Natural killer cell (primary cell): ENCODE results near the gene VIPR2. TPM values are rescaled to one million over a fixed set of nuclear protein-coding genes. Genes with fewer than 3 reads are reported as not detected.

ENCODE experiments used
- ATAC-seq, 3 donors: fragments of 150-1000 bp in 2 of 3; fragments of 200-7000 bp in 1 of 3; cut with Tn5 transposase; 1 replicate in 1 of 3; 2 replicates in 2 of 3; pipeline ENCODE4 v1.10.0; 2021; ENCODE audit warnings: mild to moderate bottlenecking in 2 of 3, moderate library complexity in 2 of 3
- DNase-seq, 2 donors: peaks; one replicate each; pipeline versions ENCODE4 v3.0.0 to v3.0.0-alpha.2; 2013 to 2021; ENCODE audit warnings: mixed read lengths in 1 of 2
- H3K27ac ChIP-seq: one replicate; pipeline ENCODE4 v1.5.1; 2013; ENCODE audit warnings: mild to moderate bottlenecking, low read length
- H3K27me3 ChIP-seq: one replicate; pipeline ENCODE4 v1.6.1; 2013; ENCODE audit warnings: low read length; ENCODE audit not compliant: control insufficient read depth, insufficient read depth
- H3K36me3 ChIP-seq: one replicate; pipeline ENCODE4 v1.6.1; 2013; ENCODE audit warnings: low read length; ENCODE audit not compliant: control insufficient read depth, insufficient read depth
- H3K4me1 ChIP-seq: one replicate; pipeline ENCODE4 v1.6.1; 2013; ENCODE audit warnings: low read length; ENCODE audit not compliant: control insufficient read depth, insufficient read depth
- H3K4me3 ChIP-seq: one replicate; pipeline ENCODE4 v1.5.1; 2013; ENCODE audit warnings: low read length
- H3K9me3 ChIP-seq: one replicate; pipeline ENCODE4 v1.6.1; 2013; ENCODE audit warnings: low read length; ENCODE audit not compliant: control insufficient read depth, insufficient read depth
- H3K27ac Mint-ChIP-seq, 2 donors: one replicate each; pipeline ENCODE4 v1.8.0; 2022; ENCODE audit warnings: mild to moderate bottlenecking in 2 of 2, mixed read lengths in 2 of 2, moderate library complexity in 1 of 2
- H3K27me3 Mint-ChIP-seq, 2 donors: one replicate each; pipeline ENCODE4 v1.8.0; 2022; ENCODE audit warnings: low read depth in 2 of 2, mixed read lengths in 2 of 2
- H3K36me3 Mint-ChIP-seq: one replicate; pipeline ENCODE4 v1.8.0; 2022; ENCODE audit warnings: mixed read lengths
- H3K4me1 Mint-ChIP-seq, 2 donors: one replicate each; pipeline ENCODE4 v1.8.0; 2022; ENCODE audit warnings: mixed read lengths in 2 of 2
- H3K4me3 Mint-ChIP-seq: one replicate; pipeline ENCODE4 v1.8.0; 2022; ENCODE audit warnings: mild to moderate bottlenecking, moderate library complexity, mixed read lengths
- H3K9me3 Mint-ChIP-seq, 2 donors: one replicate each; pipeline ENCODE4 v1.8.0; 2022; ENCODE audit warnings: mixed read lengths in 2 of 2
- WGBS: methylation state at CpG from one replicate; pipeline ENCODE4 v1.1.7; 2013; ENCODE audit warnings: missing lambda C conversion rate; ENCODE audit not compliant: insufficient coverage; 5-methylcytosine and 5-hydroxymethylcytosine counted together
- intact Hi-C: fragments of 100-400 bp; cut with micrococcal nuclease; formaldehyde crosslinking; loops from one replicate; pipeline ENCODE4 v1.14.2; 2022
- total RNA-seq, 4 donors: library from RNA; stranded (reverse); fragments of 120-200 nt in 1 of 4; gene quantifications; one replicate each; pipeline versions ENCODE4 v1.2.3 to v1.2.4, GENCODE V29; 2013 to 2022
- TF ChIP-seq, protein P1 (sequence below): fragments of 200-600 bp; IDR thresholded peaks from one replicate; pipeline ENCODE4 v1.8.0; 2022; ENCODE audit warnings: antibody characterized with exemption

VIPR2 gene
- total RNA-seq, 3 donors from 2014 or later (not counting 1 experiment from before 2014, with no cell fraction given), result 2.2 to 4.9 (median 4.7) TPM

DNA sequence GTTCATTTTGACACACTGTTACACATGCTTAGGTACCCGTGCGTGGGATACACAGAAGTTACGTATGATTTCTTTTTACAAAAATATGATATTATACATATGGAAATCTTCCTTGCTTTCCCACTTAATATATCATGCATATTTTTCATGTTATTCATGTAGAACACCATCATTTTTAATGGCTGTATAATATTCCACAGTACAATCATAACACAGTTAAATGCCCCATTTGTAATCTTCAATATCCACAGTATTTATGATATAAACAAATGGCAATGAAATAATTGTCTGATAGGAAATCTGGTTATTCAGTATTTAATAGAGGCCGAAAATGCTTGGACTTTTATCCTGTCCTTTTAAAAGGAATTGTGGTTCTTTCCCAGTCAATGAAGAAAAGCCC lies 23.2 kb downstream of the VIPR2 start:
- H3K27ac Mint-ChIP-seq, result no peak overlapping the region
- Histone ChIP-seq H3K4me3 (no peak overlapping the region), H3K9me3 (no peaks in the 10 kb centered on the region), H3K27me3 (no peaks in the 10 kb centered on the region), H3K27ac (no peak overlapping the region), H3K4me1 (no peaks in the 10 kb centered on the region), H3K36me3 (no peaks in the 10 kb centered on the region)
- ATAC-seq (no peak), DNase-seq (no peak)
- no peaks in the 10 kb centered on the region for H3K4me1 Mint-ChIP-seq
- no peak overlapping the region for H3K4me3 Mint-ChIP-seq
- TF ChIP-seq, protein P1, sequence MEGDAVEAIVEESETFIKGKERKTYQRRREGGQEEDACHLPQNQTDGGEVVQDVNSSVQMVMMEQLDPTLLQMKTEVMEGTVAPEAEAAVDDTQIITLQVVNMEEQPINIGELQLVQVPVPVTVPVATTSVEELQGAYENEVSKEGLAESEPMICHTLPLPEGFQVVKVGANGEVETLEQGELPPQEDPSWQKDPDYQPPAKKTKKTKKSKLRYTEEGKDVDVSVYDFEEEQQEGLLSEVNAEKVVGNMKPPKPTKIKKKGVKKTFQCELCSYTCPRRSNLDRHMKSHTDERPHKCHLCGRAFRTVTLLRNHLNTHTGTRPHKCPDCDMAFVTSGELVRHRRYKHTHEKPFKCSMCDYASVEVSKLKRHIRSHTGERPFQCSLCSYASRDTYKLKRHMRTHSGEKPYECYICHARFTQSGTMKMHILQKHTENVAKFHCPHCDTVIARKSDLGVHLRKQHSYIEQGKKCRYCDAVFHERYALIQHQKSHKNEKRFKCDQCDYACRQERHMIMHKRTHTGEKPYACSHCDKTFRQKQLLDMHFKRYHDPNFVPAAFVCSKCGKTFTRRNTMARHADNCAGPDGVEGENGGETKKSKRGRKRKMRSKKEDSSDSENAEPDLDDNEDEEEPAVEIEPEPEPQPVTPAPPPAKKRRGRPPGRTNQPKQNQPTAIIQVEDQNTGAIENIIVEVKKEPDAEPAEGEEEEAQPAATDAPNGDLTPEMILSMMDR, result no peak
- H3K9me3 Mint-ChIP-seq, result no peaks in the 10 kb centered on the region
- WGBS, result 100% methylated on average over 1 of the region's 4 CpGs
- intact Hi-C loops, result no loop called here
- peaks cover 5 to 16% of the 10 kb centered on the region in 2 donors for H3K27me3 Mint-ChIP-seq
- H3K36me3 Mint-ChIP-seq, result no peaks in the 10 kb centered on the region

DNA sequence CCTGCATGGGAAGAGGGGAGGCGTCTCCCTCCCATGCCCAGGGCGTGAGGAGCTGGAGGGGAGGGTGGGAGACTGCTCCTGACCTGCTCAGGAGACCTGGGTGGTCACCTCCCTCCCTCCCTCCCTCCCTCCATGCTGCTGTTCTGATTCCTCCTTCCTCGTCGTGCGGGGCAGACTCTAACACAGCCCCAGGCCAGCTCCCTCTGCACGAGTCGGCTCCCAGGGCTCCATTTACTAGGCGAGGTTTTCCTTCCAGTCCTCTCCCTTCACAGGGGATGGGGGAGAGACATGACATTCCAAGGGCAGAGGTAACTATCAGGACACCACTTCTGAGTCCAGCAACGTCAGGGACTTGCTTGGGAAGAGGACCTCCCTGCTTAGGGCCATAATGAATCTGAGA lies 23.6 kb downstream of the VIPR2 start:
- no peak overlapping the region for H3K27ac ChIP-seq
- H3K9me3 ChIP-seq, result no peaks in the 10 kb centered on the region
- Mint-ChIP-seq H3K36me3 (no peaks in the 10 kb centered on the region), H3K4me3 (no peak overlapping the region), H3K4me1 (no peaks in the 10 kb centered on the region), H3K9me3 (no peaks in the 10 kb centered on the region), H3K27me3 (peaks cover under 1 to 12% of the 10 kb centered on the region in 2 donors), H3K27ac (no peak overlapping the region)
- DNase-seq (no peak), ATAC-seq (no peak)
- H3K27me3 ChIP-seq, result no peaks in the 10 kb centered on the region
- 74% methylated on average over 7 of the region's 9 CpGs for WGBS
- H3K36me3 ChIP-seq, result no peaks in the 10 kb centered on the region
- H3K4me3 ChIP-seq, result no peak overlapping the region
- no peaks in the 10 kb centered on the region for H3K4me1 ChIP-seq
- intact Hi-C loops, result no loop called here
- TF ChIP-seq, protein P1, result no peak

DNA sequence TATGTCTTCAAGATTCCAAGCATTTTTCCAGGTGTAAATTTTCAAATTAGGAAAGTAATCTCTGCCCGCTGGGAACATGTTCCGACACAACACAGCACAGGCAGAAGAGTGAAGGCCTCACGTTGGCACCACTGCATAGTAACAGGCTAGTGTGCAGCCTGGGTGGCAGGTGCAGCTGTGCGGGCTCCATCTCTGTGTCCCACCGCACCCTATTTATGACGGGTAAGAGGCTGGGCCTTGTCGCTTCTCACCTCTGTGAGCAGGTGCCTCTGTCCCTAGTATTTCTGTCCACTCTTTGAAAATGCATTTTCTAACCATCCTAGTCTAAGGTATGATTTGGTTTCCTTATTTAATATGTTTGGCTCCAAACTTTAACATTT lies 24.1 kb downstream of the VIPR2 start:
- H3K4me3 Mint-ChIP-seq, result no peak overlapping the region

More for the DNA sequence above, 24.1 kb downstream of the VIPR2 start:
- Histone ChIP-seq H3K9me3 (no peaks in the 10 kb centered on the region), H3K36me3 (no peaks in the 10 kb centered on the region), H3K4me1 (no peaks in the 10 kb centered on the region), H3K27ac (no peak overlapping the region), H3K27me3 (no peaks in the 10 kb centered on the region), H3K4me3 (no peak overlapping the region)
- intact Hi-C loops, result no loop called here
- peaks cover 0 to 16% of the 10 kb centered on the region in 2 donors for H3K27me3 Mint-ChIP-seq
- no peak for DNase-seq
- no peaks in the 10 kb centered on the region for H3K36me3 Mint-ChIP-seq
- H3K9me3 Mint-ChIP-seq, result no peaks in the 10 kb centered on the region
- TF ChIP-seq, protein P1, result no peak
- H3K4me1 Mint-ChIP-seq, result no peaks in the 10 kb centered on the region
- ATAC-seq, result no peak
- 95% methylated on average over 7 of the region's 7 CpGs for WGBS
- H3K27ac Mint-ChIP-seq, result no peak overlapping the region
